GM12878 (cell line): Measurements from ENCODE around the gene C1QTNF8. TPM values are rescaled to one million over a fixed set of nuclear protein-coding genes. Genes with fewer than 3 reads are reported as not detected.

ENCODE experiments used
- ATAC-seq: fragments of 200-7000 bp; cut with Tn5 transposase; 3 replicates; pipeline ENCODE4 v1.9.1; 2020; ENCODE audit warnings: mild to moderate bottlenecking, moderate library complexity
- BruUV-seq: library from RNA; stranded (reverse); fragments of 400-500 nt; replicated peaks from 2 replicates; lab custom pipeline; 2021; lab: Mats Ljungman, UMichigan
- CTCF ChIA-PET: fragments of 300-600 bp; sonication (Branson Sonifier 250); formaldehyde crosslinking; extraction: SDS; loops from one replicate; lab custom pipeline; 2021; ENCODE audit warnings: inconsistent platforms; lab: Yijun Ruan, JAX
- POLR2A ChIA-PET: fragments of 350-600 bp; formaldehyde crosslinking; extraction: SDS; loops from one replicate; lab custom pipeline; 2021; ENCODE audit warnings: inconsistent platforms; lab: Charles Lee
- RAD21 ChIA-PET: fragments of 300-600 bp; sonication (Branson Sonifier 250); formaldehyde crosslinking; loops from one replicate; lab custom pipeline; 2023; ENCODE audit warnings: antibody characterized with exemption; ENCODE audit not compliant: unreplicated experiment; lab: Charles Lee
- SMC1A ChIA-PET: fragments of 300-600 bp; sonication (Branson Sonifier 250); formaldehyde crosslinking; loops from one replicate; lab custom pipeline; 2023; ENCODE audit not compliant: unreplicated experiment, uncharacterized antibody; lab: Charles Lee
- DNase-seq: peaks from one replicate; pipeline ENCODE4 v3.0.0-alpha.2; 2011; ENCODE audit warnings: low read depth, low spot score
- FAIRE-seq: peaks from 3 replicates; lab custom pipeline; 2011; peaks lifted over from hg19 to GRCh38; lab: Jason Lieb, UNC
- H2AFZ ChIP-seq: 2 replicates; pipeline ENCODE4 v1.6.0; 2011; ENCODE audit warnings: low read depth, low read length, control low read depth; ENCODE audit not compliant: control insufficient read depth
- H3K27ac ChIP-seq: 2 replicates; pipeline ENCODE4 v1.5.1; 2011; ENCODE audit warnings: control low read depth; ENCODE audit not compliant: control insufficient read depth, insufficient read depth
- H3K27me3 ChIP-seq, 2 experiments: replicated peaks in 1 of 2; 2 replicates each; pipeline versions ENCODE4 v1.6.0 to v1.6.1; 2011; ENCODE audit warnings: low read length in 1 of 2; ENCODE audit not compliant: control insufficient read depth in 2 of 2, insufficient read depth in 2 of 2
- H3K36me3 ChIP-seq, 2 experiments: 2 replicates each; pipeline ENCODE4 v1.5.1; 2011; ENCODE audit warnings: low read length in 1 of 2; ENCODE audit not compliant: control insufficient read depth in 2 of 2, insufficient read depth in 2 of 2
- H3K4me1 ChIP-seq: 2 replicates; pipeline ENCODE4 v1.6.1; 2011; ENCODE audit warnings: mild to moderate bottlenecking, low read length, moderate library complexity, mixed read lengths; ENCODE audit not compliant: control insufficient read depth, insufficient read depth
- H3K4me2 ChIP-seq: 2 replicates; pipeline ENCODE4 v1.6.0; 2011; ENCODE audit warnings: control low read depth; ENCODE audit not compliant: control insufficient read depth, insufficient read depth
- H3K4me3 ChIP-seq: fragments of 200-600 bp; sonication (generic); 2 replicates; pipeline ENCODE4 v1.5.1; 2016
- H3K79me2 ChIP-seq: 2 replicates; pipeline ENCODE4 v1.6.0; 2011; ENCODE audit warnings: low read length; ENCODE audit not compliant: control insufficient read depth, insufficient read depth
- H3K9ac ChIP-seq: 2 replicates; pipeline ENCODE4 v1.8.0; 2011; ENCODE audit warnings: low read length, control low read depth, mixed read lengths; ENCODE audit not compliant: control insufficient read depth, insufficient read depth
- H3K9me3 ChIP-seq: replicated peaks from 3 replicates; pipeline ENCODE4 v1.5.1; 2011; ENCODE audit warnings: mild to moderate bottlenecking, low read length; ENCODE audit not compliant: control insufficient read depth, insufficient read depth
- H4K20me1 ChIP-seq: 2 replicates; pipeline ENCODE4 v1.6.0; 2011; ENCODE audit not compliant: control insufficient read depth, insufficient read depth
- ATF3 ChIP-seq: IDR thresholded peaks from 2 replicates; pipeline ENCODE4 v1.6.1; 2011; ENCODE audit warnings: low read depth, mild to moderate bottlenecking, low read length, moderate library complexity, borderline replicate concordance; ENCODE audit errors: extremely low read depth
- CREM ChIP-seq: IDR thresholded peaks from 2 replicates; pipeline ENCODE4 v1.6.1; 2014; ENCODE audit warnings: antibody characterized with exemption, low read depth
- CTCF ChIP-seq, 3 experiments: IDR thresholded peaks in 2 of 3; conservative IDR thresholded peaks in 1 of 3; 2 replicates each; pipeline ENCODE4 v1.5.1; 2011; ENCODE audit warnings: low read depth in 3 of 3, low read length in 3 of 3, mild to moderate bottlenecking in 3 of 3, control low read depth in 2 of 3, moderate library complexity in 2 of 3, inconsistent platforms in 1 of 3, mixed read lengths in 1 of 3; ENCODE audit not compliant: control insufficient read depth in 2 of 3, insufficient read depth in 1 of 3; ENCODE audit errors: extremely low read depth in 1 of 3
- FOXK2 ChIP-seq: fragments of 450-650 bp; IDR thresholded peaks from 2 replicates; pipeline ENCODE4 v1.6.1; 2017; ENCODE audit warnings: mild to moderate bottlenecking, moderate library complexity
- NKRF ChIP-seq: fragments of 450-650 bp; conservative IDR thresholded peaks from 2 replicates; pipeline ENCODE4 v1.6.1; 2017; ENCODE audit warnings: mild to moderate bottlenecking, moderate library complexity
- RAD21 ChIP-seq: IDR thresholded peaks from 2 replicates; pipeline ENCODE4 v1.6.1; 2011; ENCODE audit warnings: mild to moderate bottlenecking, low read depth, low read length, moderate library complexity; ENCODE audit not compliant: insufficient read depth
- SKIL ChIP-seq: fragments of 450-650 bp; IDR thresholded peaks from 2 replicates; pipeline ENCODE4 v1.6.1; 2017; ENCODE audit warnings: mild to moderate bottlenecking, low read depth, inconsistent platforms; ENCODE audit not compliant: poor library complexity, severe bottlenecking
- USF1 ChIP-seq: IDR thresholded peaks from 2 replicates; pipeline ENCODE4 v1.6.1; 2011; ENCODE audit warnings: borderline replicate concordance, low read depth, mild to moderate bottlenecking, moderate library complexity, mixed read lengths, low read length; ENCODE audit not compliant: insufficient read depth; ENCODE audit errors: extremely low read length
- WGBS: methylation state at CpG from one replicate; pipeline ENCODE4 v1.1.6; 2016; ENCODE audit warnings: low lambda C conversion rate; ENCODE audit not compliant: insufficient replicate concordance, insufficient coverage; ENCODE audit errors: missing lambda C conversion rate; 5-methylcytosine and 5-hydroxymethylcytosine counted together
- in situ Hi-C: fragments of 300-500 bp; cut with MboI; formaldehyde crosslinking; loops from 9 replicates; pipeline ENCODE4 v1.14.3; 2018; ENCODE audit warnings: mixed read lengths
- intact Hi-C: fragments of 100-400 bp; cut with micrococcal nuclease; formaldehyde crosslinking; loops from one replicate; pipeline ENCODE4 v1.14.2; 2022; ENCODE audit not compliant: unreplicated experiment
- polyA plus RNA-seq, 11 experiments: library from polyadenylated mRNA; depleted of rRNA in 4 of 11; unstranded in 6 of 11; stranded (reverse) in 5 of 11; fragments of >200 nt; fragmentation: Nextera tagmentation in 4 of 11; fragmentation: Illumina TruSeq in 1 of 11; extraction: Ambion mirVana in 4 of 11; extraction: Trizol in 1 of 11; gene quantifications; 1 replicate in 1 of 11; 2 replicates in 10 of 11; pipeline versions ENCODE4 v1.2.1 to v1.2.3, GENCODE V29; 2011 to 2016; ENCODE audit warnings: inconsistent platforms in 2 of 11, missing spikeins in 2 of 11, low read depth in 1 of 11
- total RNA-seq, 4 experiments: library from RNA; depleted of rRNA in 3 of 4; stranded (reverse); fragments of >200 nt in 3 of 4; fragmentation: Illumina TruSeq in 1 of 4; extraction: Trizol in 1 of 4; gene quantifications; 2 replicates each; pipeline versions ENCODE4 v1.2.1 to v1.2.3, GENCODE V29; 2013 to 2021
- TF ChIP-seq, protein P1 (sequence below): fragments of 450-650 bp; IDR thresholded peaks from 2 replicates; pipeline ENCODE4 v1.6.1; 2016; ENCODE audit warnings: mild to moderate bottlenecking

The C1QTNF8 gene
- total and polyA plus RNA-seq, 10 of the 15 experiments (the other 5 are each of a cell fraction or from before 2014, with no cell fraction given), result not detected

GRCh38 chr16:1105888-1106620 is 10.0 kb upstream of the C1QTNF8 start:
- ChIA-PET CTCF (no interaction called here), POLR2A (no interaction called here)
- no peak for FAIRE-seq
- Histone ChIP-seq H3K9me3 (no peaks in the 10 kb centered on the region), H3K79me2 (no peaks in the 10 kb centered on the region)
- peak; percentile 45; the same call in 1 of the 2 replicates for TF ChIP-seq ATF3
- no peak for TF ChIP-seq CREM
- peak; percentile 91 for TF ChIP-seq USF1
- no peak for TF ChIP-seq NKRF
- TF ChIP-seq, protein P1, sequence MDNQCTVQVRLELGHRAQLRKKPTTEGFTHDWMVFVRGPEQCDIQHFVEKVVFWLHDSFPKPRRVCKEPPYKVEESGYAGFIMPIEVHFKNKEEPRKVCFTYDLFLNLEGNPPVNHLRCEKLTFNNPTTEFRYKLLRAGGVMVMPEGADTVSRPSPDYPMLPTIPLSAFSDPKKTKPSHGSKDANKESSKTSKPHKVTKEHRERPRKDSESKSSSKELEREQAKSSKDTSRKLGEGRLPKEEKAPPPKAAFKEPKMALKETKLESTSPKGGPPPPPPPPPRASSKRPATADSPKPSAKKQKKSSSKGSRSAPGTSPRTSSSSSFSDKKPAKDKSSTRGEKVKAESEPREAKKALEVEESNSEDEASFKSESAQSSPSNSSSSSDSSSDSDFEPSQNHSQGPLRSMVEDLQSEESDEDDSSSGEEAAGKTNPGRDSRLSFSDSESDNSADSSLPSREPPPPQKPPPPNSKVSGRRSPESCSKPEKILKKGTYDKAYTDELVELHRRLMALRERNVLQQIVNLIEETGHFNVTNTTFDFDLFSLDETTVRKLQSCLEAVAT, result no peak
- TF ChIP-seq FOXK2, result no peak
- no peak for TF ChIP-seq SKIL
- TF ChIP-seq RAD21, result peak; percentile 52
- peak; percentile 28 to 50 (median 39); a peak in 3 of 6 replicates for TF ChIP-seq CTCF (IDR thresholded peaks at IDR 0.05 in 2 of 3, conservative IDR thresholded peaks at IDR 0.05 in 1 of 3; ENCODE audit: control insufficient read depth in 2 of 3, extremely low read depth in 1 of 3, insufficient read depth in 1 of 3, low read depth in 3 of 3, low read length in 3 of 3)
- TF ChIP-seq, all 136 proteins: peak for 4
- Histone ChIP-seq H2AFZ (no peak overlapping the region), H3K36me3 (no peaks in the 10 kb centered on the region), H3K27ac (no peak overlapping the region), H3K9ac (no peak overlapping the region), H3K4me3 (no peak overlapping the region), H3K4me2 (no peak overlapping the region), H3K27me3 (no peaks in the 10 kb centered on the region), H4K20me1 (no peaks in the 10 kb centered on the region), H3K4me1 (no peaks in the 10 kb centered on the region)
- ATAC-seq (peak; percentile 66), DNase-seq (no peak)
- intact Hi-C loops (no loop called here), in situ Hi-C loops (no loop called here)
- WGBS, result 2% methylated on average over 25 of the region's 26 CpGs
- BruUV-seq, result no TSS peak
- ChIA-PET SMC1A (no interaction called here), RAD21 (no interaction called here)
